Smooth muscle cell (in vitro differentiated cells): ENCODE measurements around the gene ADSS1. TPM values are rescaled to one million over a fixed set of nuclear protein-coding genes. Genes with fewer than 3 reads are reported as not detected.
A peak's percentile ranks its signal among the peaks of the same experiment; 100 is the strongest.
"Not testable (repeated sequence)": the region's sequence is repeated elsewhere in the genome, so short reads cannot be mapped to it uniquely, and the experiment has no call there.

Experiments used
- DNase-seq: peaks from one replicate; lab custom pipeline; 2025; ENCODE audit not compliant: unreplicated experiment; lab: John Stamatoyannopoulos, UW
- H2AFZ ChIP-seq: fragments of 200-600 bp; sonication (generic); 2 replicates; pipeline ENCODE4 v1.6.0; 2016; ENCODE audit warnings: antibody characterized with exemption, low read depth, mild to moderate bottlenecking
- H3F3A ChIP-seq: fragments of 200-600 bp; sonication (generic); 2 replicates; pipeline ENCODE4 v1.6.0; 2017; ENCODE audit warnings: antibody characterized with exemption, low read depth
- H3K27ac ChIP-seq: fragments of 200-600 bp; sonication (generic); 2 replicates; pipeline ENCODE4 v1.5.1; 2016; ENCODE audit warnings: low read depth, mild to moderate bottlenecking
- H3K27me3 ChIP-seq: fragments of 200-600 bp; sonication (generic); 2 replicates; pipeline ENCODE4 v1.6.1; 2016; ENCODE audit warnings: low read depth, mild to moderate bottlenecking
- H3K36me3 ChIP-seq: fragments of 200-600 bp; sonication (generic); 2 replicates; pipeline ENCODE4 v1.5.1; 2016; ENCODE audit warnings: low read depth
- H3K4me1 ChIP-seq: fragments of 200-600 bp; sonication (generic); 2 replicates; pipeline ENCODE4 v1.5.1; 2016; ENCODE audit warnings: low read depth
- H3K4me2 ChIP-seq: fragments of 200-600 bp; sonication (generic); 2 replicates; pipeline ENCODE4 v1.6.0; 2016; ENCODE audit warnings: mild to moderate bottlenecking
- H3K4me3 ChIP-seq: fragments of 200-600 bp; sonication (generic); 2 replicates; pipeline ENCODE4 v1.5.1; 2016; ENCODE audit warnings: mild to moderate bottlenecking
- H3K79me2 ChIP-seq: fragments of 200-600 bp; sonication (generic); 2 replicates; pipeline ENCODE4 v1.6.0; 2016; ENCODE audit warnings: low read depth, mild to moderate bottlenecking
- H3K9ac ChIP-seq: fragments of 200-600 bp; sonication (generic); 2 replicates; pipeline ENCODE4 v1.6.0; 2016; ENCODE audit warnings: low read depth
- H3K9me3 ChIP-seq: fragments of 200-600 bp; sonication (generic); replicated peaks from 2 replicates; pipeline ENCODE4 v1.5.1; 2016; ENCODE audit warnings: low read depth
- H4K20me1 ChIP-seq: fragments of 200-600 bp; sonication (generic); 2 replicates; pipeline ENCODE4 v1.6.0; 2016; ENCODE audit warnings: low read depth
- CTCF ChIP-seq: fragments of 200-600 bp; sonication (generic); IDR thresholded peaks from 2 replicates; pipeline ENCODE4 v1.5.1; 2017; ENCODE audit warnings: borderline replicate concordance, mild to moderate bottlenecking, antibody characterized with exemption; ENCODE audit not compliant: insufficient read depth, poor library complexity, severe bottlenecking
- WGBS: methylation state at CpG from one replicate; pipeline ENCODE4 v1.1.7; 2016; ENCODE audit warnings: low lambda C conversion rate; 5-methylcytosine and 5-hydroxymethylcytosine counted together
- polyA plus RNA-seq: library from polyadenylated mRNA; unstranded; fragments of >200 nt; fragmentation: Nextera tagmentation; extraction: Ambion mirVana; gene quantifications from 2 replicates; pipeline ENCODE4 v1.2.1, GENCODE V29; 2016
- total RNA-seq: library from RNA; depleted of rRNA; stranded (reverse); fragments of >200 nt; gene quantifications from 2 replicates; pipeline ENCODE4 v1.2.3, GENCODE V29; 2014

Gene ADSS1
- total and polyA plus RNA-seq, 2 experiments from 2014 or later = 7.8 to 43.0 TPM

- H3K79me2 ChIP-seq = no peaks in the 10 kb centered on the region
- H3K36me3 ChIP-seq = no peaks in the 10 kb centered on the region
- H3K4me3 ChIP-seq = no peak overlapping the region
Measured at GRCh38 chr14:104726600-104727451, 2.8 kb downstream of the ADSS1 start.

DNA sequence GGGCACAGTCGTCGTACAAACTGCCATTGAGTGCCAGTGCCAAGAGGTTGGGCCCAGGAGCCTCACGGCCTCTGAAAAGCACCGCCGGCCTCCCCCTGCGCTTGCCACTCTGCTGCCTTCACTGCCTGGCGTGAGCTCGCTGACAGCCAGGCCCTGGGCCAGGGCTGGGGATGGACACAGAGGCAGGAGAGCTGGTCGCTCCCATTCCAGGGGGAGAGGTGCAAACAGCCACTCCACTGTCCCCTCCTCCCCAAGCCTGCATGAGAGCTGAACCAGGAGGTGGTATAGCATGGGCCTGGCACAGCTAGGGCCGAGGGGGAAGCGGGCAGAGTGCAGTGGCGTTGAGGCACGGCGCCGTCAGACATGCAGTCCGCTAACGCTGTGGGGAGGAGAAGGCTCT is 4.6 kb downstream of the ADSS1 start:
- no peak overlapping the region for H2AFZ ChIP-seq
- H4K20me1 ChIP-seq = no peaks in the 10 kb centered on the region
- no peaks in the 10 kb centered on the region for H3K9me3 ChIP-seq
- H3K27me3 ChIP-seq = no peaks in the 10 kb centered on the region
- peaks cover 12% of the 10 kb centered on the region for H3K4me1 ChIP-seq
- no peaks in the 10 kb centered on the region for H3K79me2 ChIP-seq
- DNase-seq = no peak
- no peak overlapping the region for H3K9ac ChIP-seq
- H3F3A ChIP-seq = no peaks in the 10 kb centered on the region
- no peak overlapping the region for H3K27ac ChIP-seq
- H3K4me3 ChIP-seq = no peak overlapping the region
- TF ChIP-seq CTCF = no peak
- no peak overlapping the region for H3K4me2 ChIP-seq
- 95% methylated on average over 15 of the region's 17 CpGs for WGBS
- no peaks in the 10 kb centered on the region for H3K36me3 ChIP-seq

More at GRCh38 chr14:104726600-104727451, 2.8 kb downstream of the ADSS1 start:
- DNase-seq = no peak
- TF ChIP-seq CTCF = peak; percentile 10
- Histone ChIP-seq H3K4me2 (no peak overlapping the region), H3F3A (no peaks in the 10 kb centered on the region), H3K9me3 (no peaks in the 10 kb centered on the region), H2AFZ (no peak overlapping the region), H4K20me1 (peaks cover 10% of the 10 kb centered on the region), H3K9ac (no peak overlapping the region), H3K4me1 (peaks cover 12% of the 10 kb centered on the region), H3K27ac (no peak overlapping the region), H3K27me3 (no peaks in the 10 kb centered on the region)
- 89% methylated on average over 21 of the region's 21 CpGs for WGBS

DNA sequence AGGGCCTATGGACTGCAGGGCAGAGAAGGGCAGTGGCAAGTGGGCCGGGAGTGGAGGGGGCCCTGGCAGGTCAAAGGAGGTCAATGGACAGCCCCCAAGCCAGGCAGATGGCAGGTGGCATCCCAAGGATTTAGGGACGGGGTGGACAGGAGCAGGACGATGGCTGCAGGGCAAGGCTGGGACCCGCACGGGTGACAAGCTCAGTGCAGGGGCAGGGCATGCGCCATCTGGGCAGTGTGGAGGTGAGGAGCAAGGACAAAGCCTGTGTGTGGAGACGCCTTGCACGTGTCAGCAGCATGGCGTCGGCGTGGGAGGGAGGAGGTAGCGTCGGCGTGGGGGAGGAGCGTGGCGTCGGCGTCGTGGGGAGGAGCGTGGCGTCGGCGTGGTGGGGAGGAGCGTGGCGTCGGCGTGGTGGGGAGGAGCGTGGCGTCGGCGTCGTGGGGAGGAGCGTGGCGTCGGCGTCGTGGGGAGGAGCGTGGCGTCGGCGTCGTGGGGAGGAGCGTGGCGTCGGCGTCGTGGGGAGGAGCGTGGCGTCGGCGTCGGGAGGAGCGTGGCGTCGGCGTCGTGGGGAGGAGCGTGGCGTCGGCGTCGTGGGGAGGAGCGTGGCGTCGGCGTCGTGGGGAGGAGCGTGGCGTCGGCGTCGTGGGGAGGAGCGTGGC is 5.3 kb downstream of the ADSS1 start:
- H3F3A ChIP-seq, H3K27me3 ChIP-seq, H4K20me1 ChIP-seq, H3K9ac ChIP-seq, H3K4me3 ChIP-seq, H3K36me3 ChIP-seq, H3K9me3 ChIP-seq, H2AFZ ChIP-seq, DNase-seq, H3K4me2 ChIP-seq, H3K27ac ChIP-seq, H3K79me2 ChIP-seq: not testable (repeated sequence)
- 93% methylated on average over 17 of the region's 73 CpGs for WGBS
- peaks cover 12% of the 10 kb centered on the region for H3K4me1 ChIP-seq

DNA sequence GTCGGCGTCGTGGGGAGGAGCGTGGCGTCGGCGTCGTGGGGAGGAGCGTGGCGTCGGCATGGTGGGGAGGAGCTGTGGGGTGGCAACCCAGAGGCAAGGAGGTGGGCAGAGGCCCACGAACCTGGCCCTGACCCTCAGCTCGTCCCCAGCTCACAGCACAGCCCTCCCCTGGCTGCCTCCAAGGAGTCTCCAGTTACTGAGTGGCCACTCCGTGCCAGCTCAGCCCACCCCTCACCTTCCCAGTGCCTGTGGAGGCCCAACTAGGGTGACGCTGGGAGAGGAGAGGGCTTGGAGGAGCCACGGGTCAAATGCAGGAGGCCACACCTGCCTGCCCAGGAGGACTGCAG is 5.8 kb downstream of the ADSS1 start:
- WGBS = 83% methylated on average over 4 of the region's 16 CpGs
- H3F3A ChIP-seq = no peaks in the 10 kb centered on the region

More for the DNA sequence above, 5.8 kb downstream of the ADSS1 start:
- no peak overlapping the region for H3K4me3 ChIP-seq
- no peaks in the 10 kb centered on the region for H3K27me3 ChIP-seq
- H3K9ac ChIP-seq = no peak overlapping the region
- no peaks in the 10 kb centered on the region for H4K20me1 ChIP-seq
- no peak overlapping the region for H2AFZ ChIP-seq
- H3K79me2 ChIP-seq = no peaks in the 10 kb centered on the region
- no peak for TF ChIP-seq CTCF
- no peaks in the 10 kb centered on the region for H3K9me3 ChIP-seq
- H3K36me3 ChIP-seq = no peaks in the 10 kb centered on the region
- DNase-seq = no peak
- peaks cover 7% of the 10 kb centered on the region for H3K4me1 ChIP-seq
- H3K27ac ChIP-seq = no peak overlapping the region
- H3K4me2 ChIP-seq = no peak overlapping the region
